Endothelial cell of hepatic sinusoid (primary cell): ENCODE data around the gene ADM2.
"Not testable (repeated sequence)": the region's sequence is repeated elsewhere in the genome, so short reads cannot be mapped to it uniquely, and the experiment has no call there.

Experiments used
- in situ Hi-C: cut with HindIII; loops from 2 replicates; pipeline ENCODE4 v1.10.0; 2017; ENCODE audit warnings: low sequenced_read_pairs

The ADM2 gene

DNA sequence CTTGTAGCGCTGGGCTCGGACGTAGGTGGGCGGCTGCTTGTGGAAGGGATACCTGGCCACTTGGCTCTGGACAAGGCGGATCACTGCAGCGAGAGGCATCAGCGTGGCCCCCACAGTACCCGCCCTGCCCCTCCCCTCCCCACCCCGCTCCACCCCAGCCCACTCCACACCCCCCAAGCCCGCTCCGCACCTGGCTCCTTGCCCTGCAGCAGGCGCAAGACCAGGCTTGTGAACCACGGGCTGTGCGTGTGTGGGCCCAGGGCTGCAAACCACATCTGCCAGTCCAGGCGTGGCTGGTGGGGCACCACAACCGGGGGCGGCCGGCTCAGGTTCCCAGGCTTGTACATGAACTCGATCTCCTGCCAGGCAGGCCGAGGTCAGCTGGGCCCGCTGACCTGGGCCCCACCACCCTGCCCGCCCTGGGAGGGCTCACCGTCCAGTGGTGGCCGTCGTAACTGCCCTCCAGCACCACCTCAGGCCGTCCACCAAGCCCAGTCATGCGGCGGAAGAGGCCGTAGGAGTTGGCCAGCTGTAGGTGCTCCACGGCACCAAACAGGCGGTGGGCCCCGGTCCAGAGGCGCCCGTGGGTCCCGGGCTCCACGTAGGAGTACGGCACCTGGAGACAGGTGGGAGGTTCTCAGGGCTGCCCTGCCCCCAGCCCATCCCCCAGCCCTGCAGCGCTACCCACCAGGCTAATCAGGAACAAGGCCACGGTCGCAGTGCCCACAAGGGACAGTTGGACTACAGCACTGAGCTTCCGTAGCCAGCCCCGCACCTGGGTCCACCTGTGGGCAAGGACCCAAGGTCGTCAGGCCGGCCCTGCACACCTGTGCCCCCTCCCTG is 23.2 kb downstream of the ADM2 start:
- in situ Hi-C loops = no loop called here

DNA sequence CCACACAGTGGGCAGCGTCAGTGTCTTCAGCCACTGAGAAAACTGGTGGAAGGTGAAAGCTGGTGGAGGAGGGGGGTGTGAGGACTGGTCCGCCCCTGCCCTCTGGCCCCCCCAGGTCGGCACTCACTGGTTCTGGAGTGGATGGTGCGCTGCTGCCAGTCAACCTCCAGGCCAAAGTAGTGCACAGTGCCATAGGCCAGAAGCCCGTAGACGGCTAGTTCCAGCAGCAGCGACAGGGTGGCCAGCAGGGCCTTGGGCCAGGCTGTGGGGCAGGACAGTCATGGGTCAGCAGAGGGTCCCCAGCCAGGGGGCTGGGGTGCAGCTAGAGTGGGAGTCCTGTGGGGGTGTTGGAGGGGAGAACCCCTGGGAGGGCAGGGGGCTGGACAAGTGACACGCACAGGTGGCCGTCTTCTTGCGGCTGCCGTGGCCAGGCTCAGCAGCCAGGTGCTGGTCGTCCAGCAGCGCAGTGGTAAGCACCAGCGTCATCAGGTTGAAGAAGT is 24.0 kb downstream of the ADM2 start:
- in situ Hi-C loops = no loop called here

DNA sequence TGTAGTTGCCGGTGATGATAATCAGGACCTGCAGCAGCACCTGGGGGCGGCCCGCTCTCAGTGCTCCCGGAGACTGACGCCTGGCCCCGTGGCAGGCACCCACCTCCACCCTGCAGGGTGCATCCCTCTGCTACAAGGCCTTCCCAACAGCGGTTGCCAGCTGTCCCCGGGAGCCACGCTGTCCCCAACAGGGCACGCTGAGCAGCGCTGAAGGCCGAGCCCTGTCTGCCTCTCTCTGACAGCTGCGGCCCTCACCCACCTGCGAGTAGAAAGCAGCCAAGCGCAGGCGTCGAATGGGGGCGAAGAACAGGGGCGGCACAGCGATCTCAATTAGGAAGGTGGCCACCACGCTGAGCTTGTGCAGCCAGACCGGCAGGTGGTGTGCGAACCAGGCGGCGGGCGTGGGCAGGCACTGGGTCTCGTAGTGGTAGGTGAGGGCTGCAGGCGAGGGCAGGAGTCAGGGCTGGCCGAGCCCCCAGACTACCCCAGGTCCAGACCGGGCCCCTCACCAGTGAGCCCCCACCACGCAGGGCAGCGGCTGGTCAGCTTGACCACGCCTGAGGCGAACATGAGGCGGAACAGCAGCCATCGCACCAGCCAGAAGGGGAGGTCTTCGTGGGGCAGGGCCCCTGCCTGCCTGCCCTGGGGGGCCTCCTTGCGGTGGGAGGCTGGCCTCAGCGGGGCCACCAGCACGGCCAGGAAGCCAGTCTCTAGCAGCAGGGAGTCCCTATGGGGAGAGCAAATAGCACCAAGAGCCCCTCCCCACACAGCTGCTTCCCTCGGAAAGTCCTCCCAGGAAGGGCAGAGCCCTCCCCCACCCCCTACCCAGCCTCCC is 24.6 kb downstream of the ADM2 start:
- in situ Hi-C loops = no loop called here

DNA sequence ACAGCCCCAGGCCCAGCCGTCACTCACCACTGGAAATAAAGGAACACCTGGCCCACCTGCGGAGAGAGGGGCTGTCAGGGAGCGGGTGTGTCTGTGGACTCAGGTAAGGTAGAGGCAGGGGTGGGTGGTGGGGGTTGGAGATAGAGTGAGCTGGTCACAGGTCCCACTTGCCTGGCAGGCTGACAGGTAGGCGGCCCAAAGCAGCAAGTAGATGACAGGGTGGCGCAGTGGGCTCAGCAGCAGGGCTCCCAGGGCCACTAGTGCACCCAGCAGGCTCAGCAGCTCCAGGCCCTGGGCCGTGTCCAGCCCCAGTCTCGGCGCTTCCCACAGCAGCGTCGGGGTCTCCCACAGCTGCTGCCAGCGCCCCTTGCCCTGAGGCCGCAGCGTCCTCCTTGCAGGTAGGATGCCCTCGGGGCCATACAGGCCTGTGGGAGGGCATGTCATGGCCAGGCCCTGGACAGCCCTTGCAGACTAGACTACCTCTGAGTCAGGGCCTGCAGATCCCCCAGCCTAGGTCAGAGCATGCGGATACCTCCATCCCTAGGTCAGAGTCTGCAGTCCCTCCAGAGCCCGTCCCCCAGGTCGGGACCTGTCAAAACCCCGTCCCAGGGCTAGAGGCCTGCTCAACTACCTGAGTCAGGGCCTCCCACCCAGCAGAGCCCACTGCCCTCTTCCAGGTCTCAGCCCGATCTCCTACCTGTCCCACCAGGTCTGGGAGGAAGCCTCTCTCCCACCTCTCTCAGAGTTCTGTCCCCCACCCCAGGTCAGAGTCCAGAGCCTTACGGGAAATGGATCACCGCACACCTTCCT is 25.5 kb downstream of the ADM2 start:
- in situ Hi-C loops = no loop called here

DNA sequence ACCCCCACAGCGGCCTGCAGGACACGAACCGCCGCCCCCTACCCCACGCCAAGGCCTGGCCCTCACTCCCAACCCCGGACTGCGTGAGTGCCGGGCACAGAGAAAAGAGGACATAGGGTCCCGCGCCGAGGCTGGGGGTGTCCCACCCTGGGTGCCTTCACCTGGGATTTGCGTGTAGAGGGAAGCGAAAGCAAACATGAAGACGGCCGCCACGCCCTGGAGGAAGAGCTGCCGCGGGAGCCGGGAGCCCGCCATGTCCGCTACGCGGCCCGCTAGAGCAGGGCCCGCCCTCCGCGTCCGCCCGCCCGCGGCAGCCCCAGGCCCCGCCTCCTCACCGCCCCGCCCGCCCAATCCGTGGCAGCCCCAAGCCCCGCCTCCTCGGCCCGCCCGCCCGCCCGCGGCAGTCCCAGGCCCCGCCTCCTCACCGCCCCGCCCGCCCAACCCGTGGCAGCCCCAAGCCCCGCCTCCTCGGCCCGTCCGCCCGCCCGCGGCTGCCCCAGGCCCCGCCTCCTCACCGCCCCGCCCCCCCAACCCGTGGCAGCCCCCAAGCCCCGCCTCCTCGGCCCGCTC is 26.2 kb downstream of the ADM2 start, which contains the start of gene LMF2:
Gene LMF2 (minus strand): TSS at position 282 of the 570 bp plus-strand sequence. CDS start 27 bp downstream, at position 255.
- in situ Hi-C loops = no loop called here

GRCh38 chr22:50507991-50508884 is 26.9 kb downstream of the ADM2 start, which contains the start of gene NCAPH2:
NCAPH2 (plus strand) TSS chr22:50508224; CDS start chr22:50508338, 114 bp downstream.
- in situ Hi-C loops = no loop called here

DNA sequence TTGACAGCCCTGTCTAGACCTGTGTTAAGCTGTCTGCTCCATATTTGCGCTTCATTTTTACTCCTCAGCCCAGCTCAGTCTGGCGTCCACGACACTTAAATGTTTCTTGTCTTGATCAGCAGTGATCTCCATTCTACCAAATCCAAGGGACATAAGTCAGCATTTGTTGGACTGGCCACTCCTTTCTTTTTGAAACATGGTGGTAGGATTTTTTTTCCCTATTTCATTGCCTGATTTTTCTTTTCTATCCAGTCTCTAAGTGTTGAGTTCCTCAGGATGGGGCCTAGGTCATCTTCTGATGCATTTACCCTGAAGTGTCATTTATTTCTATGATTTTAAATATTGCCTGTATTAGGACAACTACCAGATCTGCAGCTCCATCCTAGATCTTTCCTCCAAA is 27.6 kb downstream of the ADM2 start:
- in situ Hi-C loops = no loop called here

DNA sequence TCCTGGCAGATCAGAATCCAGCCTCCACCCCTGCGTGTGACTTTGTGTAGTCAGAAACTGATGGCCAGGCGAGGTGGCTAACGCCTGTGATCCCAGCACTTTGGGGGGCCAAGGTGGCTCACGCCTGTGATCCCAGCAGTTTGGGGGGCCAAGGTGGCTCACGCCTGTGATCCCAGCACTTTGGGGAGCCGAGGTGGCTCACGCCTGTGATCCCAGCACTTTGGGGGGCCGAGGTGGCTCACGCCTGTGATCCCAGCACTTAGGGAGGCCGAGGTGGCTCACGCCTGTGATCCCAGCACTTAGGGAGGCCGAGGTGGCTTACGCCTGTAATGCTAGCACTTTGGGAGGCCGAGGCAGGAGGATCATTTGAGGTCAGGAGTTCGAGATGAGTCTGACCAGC is 31.8 kb downstream of the ADM2 start:
- in situ Hi-C loops = no loop called here

DNA sequence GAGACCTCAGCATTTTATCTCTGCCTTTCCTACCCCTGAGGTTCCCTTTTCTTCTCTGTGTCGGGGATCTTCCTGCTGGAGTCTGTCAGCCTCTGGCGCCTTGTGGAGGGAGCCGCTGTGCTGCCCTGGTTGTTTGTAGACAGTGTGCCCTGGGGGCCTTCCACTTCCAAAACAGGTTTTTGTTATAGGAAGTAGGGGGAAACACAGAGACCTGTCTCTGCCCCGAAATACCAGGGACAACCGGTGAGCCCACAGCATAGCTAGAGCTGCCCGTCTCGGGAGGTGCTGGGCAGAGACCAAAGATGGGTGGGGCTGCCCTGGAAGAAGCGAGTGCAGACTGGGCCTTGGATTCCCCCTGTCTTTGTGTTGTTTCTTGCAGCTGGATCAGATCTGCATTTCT is 34.7 kb downstream of the ADM2 start:
- in situ Hi-C loops = no loop called here

DNA sequence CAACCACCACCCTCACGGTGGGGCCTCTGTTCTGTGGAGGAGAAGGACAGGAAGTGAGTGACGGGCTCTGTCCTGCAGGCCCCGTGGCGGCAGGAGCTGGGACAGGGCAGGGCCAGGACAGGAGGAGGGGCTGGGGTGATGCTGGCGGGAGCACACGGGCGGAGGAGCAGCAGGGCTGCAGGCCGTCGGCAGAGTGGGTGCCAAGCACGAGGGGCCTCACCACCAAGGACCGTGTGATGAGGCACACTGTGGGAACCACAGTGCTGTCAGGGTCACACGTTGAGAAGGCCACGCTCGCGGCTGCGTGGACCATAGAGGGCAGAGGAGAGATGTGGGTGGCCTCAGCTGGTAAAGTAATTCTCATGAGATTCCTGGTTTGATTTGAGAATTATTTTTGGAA is 35.5 kb downstream of the ADM2 start:
- in situ Hi-C loops = no loop called here

DNA sequence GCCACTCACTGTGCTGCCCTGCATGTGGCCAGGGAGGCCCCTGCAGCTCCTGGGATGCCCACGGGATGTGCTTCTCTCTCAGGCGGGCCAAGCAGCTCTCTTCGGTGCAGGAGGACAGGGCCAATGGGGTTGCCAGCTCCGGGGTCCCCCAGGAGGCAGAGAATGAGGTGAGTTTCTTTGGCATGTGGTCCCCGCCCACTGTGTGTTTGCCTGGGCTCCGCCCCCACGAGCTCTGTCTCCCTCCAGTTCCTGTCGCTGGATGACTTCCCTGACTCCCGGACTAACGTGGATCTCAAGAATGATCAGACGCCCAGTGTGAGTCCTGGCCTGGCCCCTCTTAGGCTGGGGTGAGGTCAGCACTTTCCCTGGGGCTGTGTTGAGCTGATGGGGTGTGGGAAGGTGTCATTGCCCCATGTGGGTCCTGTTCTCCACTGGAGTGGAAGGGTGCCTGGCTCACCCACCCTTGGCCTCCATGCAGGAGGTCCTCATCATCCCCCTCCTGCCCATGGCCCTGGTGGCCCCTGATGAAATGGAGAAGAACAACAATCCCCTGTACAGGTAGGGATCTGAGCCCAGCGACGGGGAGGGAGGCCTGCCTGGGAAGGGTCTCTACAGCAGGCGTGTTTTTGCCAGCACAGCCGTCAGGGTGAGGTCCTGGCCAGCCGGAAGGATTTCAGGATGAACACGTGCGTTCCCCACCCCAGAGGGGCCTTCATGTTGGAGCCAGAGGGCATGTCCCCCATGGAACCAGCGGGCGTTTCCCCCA is 36.3 kb downstream of the ADM2 start:
- in situ Hi-C loops = no loop called here

DNA sequence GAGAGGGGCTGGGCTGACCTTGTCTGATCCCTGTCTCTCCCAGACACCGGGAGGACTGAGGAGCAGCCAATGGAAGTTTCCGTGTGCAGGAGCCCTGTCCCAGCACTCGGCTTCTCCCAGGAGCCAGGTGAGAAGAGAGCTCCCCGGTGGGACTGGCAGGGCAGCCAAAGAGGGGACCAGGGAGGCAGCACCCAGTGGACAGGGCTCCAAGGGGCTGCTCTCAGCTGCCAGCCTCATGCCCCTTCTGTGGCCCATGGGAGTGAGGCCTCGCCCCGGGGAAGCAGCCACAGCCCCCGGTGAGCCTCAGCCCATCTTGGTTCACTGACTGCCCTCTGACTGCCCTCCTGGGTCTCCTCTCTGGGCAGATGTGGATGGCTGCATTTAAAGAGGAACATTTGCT is 37.3 kb downstream of the ADM2 start:
- in situ Hi-C loops = no loop called here

DNA sequence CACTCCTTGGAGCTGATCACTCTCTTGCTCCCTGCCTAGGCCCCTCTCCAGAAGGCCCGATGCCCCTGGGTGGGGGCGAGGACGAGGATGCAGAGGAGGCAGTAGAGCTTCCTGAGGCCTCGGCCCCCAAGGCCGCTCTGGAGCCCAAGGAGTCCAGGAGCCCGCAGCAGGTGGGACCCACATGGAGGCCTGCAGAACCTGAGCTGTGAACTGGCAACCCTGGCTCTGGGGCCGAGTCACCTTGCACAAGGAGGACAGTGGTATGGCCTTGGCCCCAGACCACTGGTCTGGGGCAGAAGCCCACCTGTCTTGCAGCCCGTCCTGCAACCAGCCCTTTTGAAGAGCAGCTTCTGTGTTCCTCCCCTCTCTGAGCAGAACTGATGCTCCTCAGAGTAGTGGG is 37.8 kb downstream of the ADM2 start:
- in situ Hi-C loops = no loop called here

DNA sequence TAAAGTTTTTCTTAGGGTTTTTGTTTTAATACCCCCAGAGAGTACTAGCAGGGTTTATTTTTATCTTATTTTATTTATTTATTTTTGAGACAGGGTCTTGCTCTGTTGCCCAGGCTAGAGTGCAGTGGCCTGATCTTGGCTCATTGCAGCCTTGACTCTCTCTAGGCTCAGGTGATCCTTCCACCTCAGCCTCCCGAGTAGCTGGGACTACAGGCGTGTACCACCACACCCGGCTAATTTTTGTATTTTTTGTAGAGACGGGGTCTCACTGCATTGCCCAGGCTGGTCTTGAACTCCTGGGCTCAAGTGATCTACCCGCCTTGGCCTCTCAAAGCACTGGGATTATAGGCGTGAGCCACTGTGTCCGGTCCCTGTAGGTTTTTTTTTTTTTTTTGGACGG is 38.8 kb downstream of the ADM2 start:
- in situ Hi-C loops = not testable (repeated sequence)

DNA sequence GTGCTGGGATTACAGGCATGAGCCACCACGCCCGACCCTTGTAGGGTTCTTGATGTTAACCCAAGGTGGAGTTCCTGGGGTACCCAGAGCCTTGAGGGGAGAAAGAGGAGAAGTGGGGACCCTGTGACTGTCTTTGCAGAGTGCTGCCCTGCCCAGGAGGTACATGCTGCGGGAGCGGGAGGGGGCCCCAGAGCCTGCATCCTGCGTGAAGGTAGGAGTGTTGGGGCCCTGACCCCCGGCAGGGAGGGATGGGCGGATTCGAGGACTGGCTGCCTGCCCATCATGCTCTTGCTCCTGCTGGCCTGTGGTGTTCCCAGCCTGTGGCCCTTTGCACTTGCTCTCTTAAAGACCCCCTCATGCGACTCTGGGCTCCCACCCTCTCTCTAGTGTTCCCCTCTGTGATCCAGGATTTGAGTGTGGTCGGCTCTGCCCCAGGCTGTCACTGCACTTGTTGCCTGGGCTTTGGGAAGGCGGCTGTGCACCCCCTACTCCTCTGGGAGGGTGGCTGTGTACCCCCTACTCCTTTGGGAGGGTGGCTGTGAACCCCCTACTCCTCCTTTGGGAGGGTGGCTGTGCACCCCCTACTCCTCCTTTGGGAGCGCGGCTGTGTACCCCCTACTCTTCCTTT is 39.6 kb downstream of the ADM2 start:
- in situ Hi-C loops = no loop called here

- in situ Hi-C loops = no loop called here
Observed at GRCh38 chr22:50521710-50522109, 40.4 kb downstream of the ADM2 start.

DNA sequence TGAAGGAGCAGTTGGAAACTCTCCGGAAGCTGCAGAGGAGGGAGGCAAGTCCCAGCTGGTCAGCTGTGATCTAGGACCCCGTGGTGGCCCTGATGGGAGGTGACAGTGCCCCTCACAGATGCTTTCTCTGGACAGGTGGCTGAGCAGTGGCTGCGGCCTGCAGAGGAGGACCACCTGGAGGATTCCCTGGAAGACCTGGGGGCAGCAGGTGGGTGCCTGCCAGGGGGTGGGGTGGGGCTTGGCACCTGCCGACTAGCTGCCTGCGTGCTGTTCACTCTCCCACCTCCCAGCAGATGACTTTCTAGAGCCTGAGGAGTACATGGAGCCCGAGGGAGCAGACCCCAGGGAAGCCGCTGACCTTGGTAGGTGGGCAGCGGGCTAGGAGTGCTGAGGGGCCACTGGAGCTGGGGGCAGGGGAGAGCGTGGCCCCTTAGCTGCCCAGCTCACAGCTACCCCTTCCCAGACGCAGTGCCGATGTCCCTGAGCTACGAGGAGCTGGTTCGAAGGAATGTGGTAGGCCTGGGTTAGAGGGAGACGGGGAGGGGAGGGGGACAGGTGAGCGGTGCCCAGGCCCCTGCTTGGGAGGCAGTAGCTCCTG is 41.0 kb downstream of the ADM2 start:
- in situ Hi-C loops = no loop called here
